ENCODE results near the gene RABL2A.
"Not testable (repeated sequence)": the region's sequence is repeated elsewhere in the genome, so short reads cannot be mapped to it uniquely, and the experiment has no call there.

The RABL2A gene

DNA sequence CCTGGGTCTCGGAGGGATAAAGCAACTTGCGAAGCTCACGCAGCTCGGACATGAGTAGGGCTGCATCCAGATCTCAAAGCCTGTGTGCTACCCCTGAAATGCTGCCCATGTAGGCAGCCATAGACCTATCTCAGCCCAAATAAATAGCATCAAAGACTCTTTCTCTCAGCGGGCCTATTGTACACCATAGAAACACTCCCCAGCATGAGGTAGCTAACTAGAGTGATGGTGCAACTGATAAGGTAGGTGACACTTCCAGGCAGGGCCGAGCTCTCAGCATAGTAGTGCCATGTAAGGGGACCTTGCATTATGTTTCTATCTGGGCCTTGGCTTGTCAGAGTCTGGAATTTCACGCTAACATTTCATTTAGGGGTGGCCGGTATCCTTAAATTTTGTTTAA lies 52.4 kb downstream of the RABL2A start:
- in situ Hi-C loops (cut with MboI; ENCODE audit: low sequenced_read_pairs), result no loop called here

DNA sequence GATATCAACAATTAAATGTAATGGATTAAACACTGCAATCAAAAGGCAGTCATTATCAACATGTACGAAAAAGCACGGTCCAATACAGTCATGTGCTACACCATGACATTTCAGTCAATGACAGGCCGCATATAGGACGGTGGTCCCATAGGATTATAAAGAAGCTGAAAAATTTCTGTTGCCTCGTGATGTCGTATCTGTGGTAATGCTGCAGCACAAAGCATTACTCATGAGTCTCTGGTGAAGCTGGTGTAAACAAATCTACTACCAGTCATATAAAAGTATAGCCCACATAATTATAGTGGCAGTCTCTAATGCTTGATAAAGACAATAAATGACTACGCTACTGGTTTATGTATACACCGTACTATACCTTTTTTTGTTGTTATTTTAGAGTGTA lies 58.4 kb downstream of the RABL2A start:
- in situ Hi-C loops (cut with MboI; ENCODE audit: low sequenced_read_pairs), result no loop called here

DNA sequence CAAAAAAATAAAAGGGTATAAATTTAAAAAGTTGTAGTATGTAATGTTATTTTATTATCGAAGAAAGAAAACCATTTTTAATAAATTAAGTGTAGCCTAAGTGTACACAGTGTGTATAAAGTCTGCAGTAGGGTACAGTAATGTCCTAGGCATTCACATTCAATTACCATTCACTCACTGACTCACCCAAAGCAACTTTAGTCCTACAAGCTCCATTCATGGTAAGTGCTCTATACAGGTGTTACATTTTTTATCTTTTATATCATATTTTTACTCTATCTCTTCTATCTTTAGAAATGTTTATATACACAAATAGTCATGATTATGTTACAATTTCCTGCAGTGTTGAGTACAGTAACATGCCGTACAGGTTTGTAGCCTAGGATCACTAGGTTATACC lies 59.5 kb downstream of the RABL2A start:
- in situ Hi-C loops (cut with MboI; ENCODE audit: low sequenced_read_pairs), result no loop called here

DNA sequence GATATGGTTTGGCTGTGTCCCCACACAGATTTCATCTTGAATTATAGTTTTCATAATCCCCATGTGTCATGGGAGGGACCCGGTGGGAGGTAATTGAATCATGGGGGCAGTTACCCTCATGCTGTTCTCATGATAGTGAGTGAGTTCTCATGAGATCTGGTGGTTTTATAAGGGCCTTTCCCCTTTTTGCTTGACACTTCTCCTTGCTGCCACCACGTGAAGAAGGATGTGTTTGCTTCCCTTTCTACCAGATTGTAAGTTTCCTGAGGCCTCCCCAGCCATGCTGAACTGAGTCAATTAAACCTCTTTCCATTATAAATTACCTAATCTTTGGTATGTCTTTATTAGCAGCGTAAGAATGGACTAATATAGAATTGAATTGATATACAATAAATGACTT lies 63.8 kb downstream of the RABL2A start:
- in situ Hi-C loops (cut with MboI; ENCODE audit: low sequenced_read_pairs), result not testable (repeated sequence)

Data from HL-60/S4 treated with phorbol 12-myristate 13-acetate at 8.2 ng/mL for 4 days and 3 days (cell line).